ENCODE measurements around the gene LPAR3.

Gene LPAR3

DNA sequence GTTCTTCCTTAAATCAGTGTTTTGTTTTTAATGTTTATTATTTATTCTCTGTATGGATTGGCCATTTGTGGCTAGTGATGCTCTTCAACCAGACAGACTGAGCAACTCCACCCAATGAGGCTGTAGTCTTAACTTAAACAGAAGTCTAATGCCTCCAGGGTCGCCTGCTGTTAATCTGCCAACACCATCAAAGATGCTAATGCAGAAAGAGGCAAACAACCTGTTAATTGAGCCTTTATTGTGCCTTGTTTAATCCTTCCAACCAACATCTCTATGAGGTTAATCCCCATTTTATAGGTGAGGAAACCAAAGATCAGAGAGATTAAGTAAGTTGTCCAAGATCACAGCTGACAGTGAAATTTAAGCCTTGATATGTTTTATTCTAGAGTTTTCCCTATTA lies 123.4 kb downstream of the LPAR3 start:
- H3K79me2 ChIP-seq (ENCODE audit: control insufficient read depth, low read length), result no peaks in the 10 kb centered on the region
- no peaks in the 10 kb centered on the region for H3K4me1 ChIP-seq (ENCODE audit: control insufficient read depth, low read length)
- peaks cover 5% of the 10 kb centered on the region; the same call in 1 of the 2 replicates for H3K27me3 ChIP-seq (ENCODE audit: control insufficient read depth, low read length)
- no peak overlapping the region for H3K27ac ChIP-seq (ENCODE audit: low read depth, low read length)
- H3K9me2 ChIP-seq (replicated peaks; ENCODE audit: control insufficient read depth, low read length), result no peaks in the 10 kb centered on the region
- no peak overlapping the region for H3K4me3 ChIP-seq (ENCODE audit: low read length)
- no peaks in the 10 kb centered on the region for H4K20me1 ChIP-seq (ENCODE audit: control insufficient read depth, insufficient read depth, low read depth, low read length)
- no peaks in the 10 kb centered on the region for H3K36me3 ChIP-seq (ENCODE audit: control insufficient read depth, low read length)
- TF ChIP-seq, protein P1, sequence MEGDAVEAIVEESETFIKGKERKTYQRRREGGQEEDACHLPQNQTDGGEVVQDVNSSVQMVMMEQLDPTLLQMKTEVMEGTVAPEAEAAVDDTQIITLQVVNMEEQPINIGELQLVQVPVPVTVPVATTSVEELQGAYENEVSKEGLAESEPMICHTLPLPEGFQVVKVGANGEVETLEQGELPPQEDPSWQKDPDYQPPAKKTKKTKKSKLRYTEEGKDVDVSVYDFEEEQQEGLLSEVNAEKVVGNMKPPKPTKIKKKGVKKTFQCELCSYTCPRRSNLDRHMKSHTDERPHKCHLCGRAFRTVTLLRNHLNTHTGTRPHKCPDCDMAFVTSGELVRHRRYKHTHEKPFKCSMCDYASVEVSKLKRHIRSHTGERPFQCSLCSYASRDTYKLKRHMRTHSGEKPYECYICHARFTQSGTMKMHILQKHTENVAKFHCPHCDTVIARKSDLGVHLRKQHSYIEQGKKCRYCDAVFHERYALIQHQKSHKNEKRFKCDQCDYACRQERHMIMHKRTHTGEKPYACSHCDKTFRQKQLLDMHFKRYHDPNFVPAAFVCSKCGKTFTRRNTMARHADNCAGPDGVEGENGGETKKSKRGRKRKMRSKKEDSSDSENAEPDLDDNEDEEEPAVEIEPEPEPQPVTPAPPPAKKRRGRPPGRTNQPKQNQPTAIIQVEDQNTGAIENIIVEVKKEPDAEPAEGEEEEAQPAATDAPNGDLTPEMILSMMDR (IDR thresholded peaks at IDR 0.05; ENCODE audit: low read depth, low read length, poor library complexity, severe bottlenecking), result no peak
- no peak for TF ChIP-seq EZH2phosphoT487 (IDR thresholded peaks at IDR 0.05; ENCODE audit: borderline replicate concordance, low read length)
- no peaks in the 10 kb centered on the region for H3F3A ChIP-seq (ENCODE audit: control insufficient read depth, insufficient read depth)
- H3K4me2 ChIP-seq (ENCODE audit: low read length), result no peak overlapping the region
- no peaks in the 10 kb centered on the region for H3K9me3 ChIP-seq (ENCODE audit: control insufficient read depth, insufficient read depth, low read length)

DNA sequence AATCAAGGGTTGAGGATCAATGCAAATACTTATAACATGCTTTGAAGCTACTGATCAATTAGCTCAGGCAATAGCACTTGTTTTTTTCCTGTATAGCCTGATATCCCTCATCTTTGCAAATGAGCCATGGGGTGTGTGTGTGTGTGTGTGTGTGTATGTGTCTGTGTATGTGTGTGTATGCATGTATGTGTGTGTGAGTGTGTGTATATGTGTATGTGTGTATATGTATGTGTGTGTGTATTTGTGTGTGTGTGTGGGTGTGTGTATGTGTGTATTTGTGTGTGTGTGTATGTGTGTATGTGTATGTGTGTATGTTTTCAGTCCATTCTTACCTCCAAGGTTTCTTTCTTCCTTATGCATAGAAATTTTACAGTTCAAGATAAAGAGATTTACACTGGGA lies 124.4 kb downstream of the LPAR3 start:
- Histone ChIP-seq H3K27ac (ENCODE audit: low read depth, low read length) (no peak overlapping the region), H3K36me3 (ENCODE audit: control insufficient read depth, low read length) (no peaks in the 10 kb centered on the region), H3K27me3 (ENCODE audit: control insufficient read depth, low read length) (peaks cover 8% of the 10 kb centered on the region; the same call in 1 of the 2 replicates), H3K9me3 (ENCODE audit: control insufficient read depth, insufficient read depth, low read length) (no peaks in the 10 kb centered on the region), H3K4me3 (ENCODE audit: low read length) (no peak overlapping the region), H4K20me1 (ENCODE audit: control insufficient read depth, insufficient read depth, low read depth, low read length) (no peaks in the 10 kb centered on the region), H3F3A (ENCODE audit: control insufficient read depth, insufficient read depth) (no peaks in the 10 kb centered on the region), H3K4me2 (ENCODE audit: low read length) (no peak overlapping the region), H3K9me2 (replicated peaks; ENCODE audit: control insufficient read depth, low read length) (no peaks in the 10 kb centered on the region), H3K4me1 (ENCODE audit: control insufficient read depth, low read length) (no peaks in the 10 kb centered on the region), H3K79me2 (ENCODE audit: control insufficient read depth, low read length) (no peaks in the 10 kb centered on the region)
- TF ChIP-seq, protein P1 (IDR thresholded peaks at IDR 0.05; ENCODE audit: low read depth, low read length, poor library complexity, severe bottlenecking), result no peak
- no peak for TF ChIP-seq EZH2phosphoT487 (IDR thresholded peaks at IDR 0.05; ENCODE audit: borderline replicate concordance, low read length)

DNA sequence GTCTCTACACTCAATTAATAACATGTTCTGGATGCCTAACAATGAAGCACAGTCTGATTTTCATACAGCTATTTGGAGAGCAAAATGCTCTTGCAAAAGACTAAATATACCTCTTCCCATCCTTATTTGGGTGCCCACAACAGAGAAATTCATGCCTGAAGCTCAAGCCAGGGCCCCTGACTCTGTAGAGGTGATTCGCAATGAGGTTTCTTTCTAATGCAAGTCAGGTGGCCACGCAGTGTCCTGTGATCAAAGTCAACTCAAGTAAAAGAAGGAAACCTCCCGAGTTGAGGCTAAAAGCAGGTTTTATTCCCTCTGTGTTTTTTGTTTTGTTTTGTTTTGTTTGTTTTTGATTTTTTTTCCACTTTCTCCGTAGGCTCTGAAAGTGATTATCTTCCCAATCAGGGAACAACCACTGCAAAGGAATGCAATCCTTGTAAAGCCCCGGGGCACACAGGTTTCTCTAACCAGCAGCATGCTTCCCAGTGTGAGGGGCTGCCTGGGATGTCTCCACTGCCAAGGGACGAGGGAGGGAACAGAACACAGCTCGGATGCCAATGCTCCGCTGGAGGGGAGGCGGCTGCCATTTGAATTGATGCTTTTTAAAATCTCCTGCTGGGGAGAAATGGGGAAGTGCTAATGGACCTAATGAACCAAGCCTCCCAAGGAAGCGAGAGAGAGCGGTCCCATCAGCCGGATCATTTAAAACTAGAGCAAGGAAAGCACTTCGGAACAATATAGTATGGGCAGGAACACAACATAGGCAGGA lies 128.9 kb downstream of the LPAR3 start:
- no peaks in the 10 kb centered on the region for H4K20me1 ChIP-seq (ENCODE audit: control insufficient read depth, insufficient read depth, low read depth, low read length)
- H3K9me2 ChIP-seq (replicated peaks; ENCODE audit: control insufficient read depth, low read length), result no peaks in the 10 kb centered on the region
- peaks cover 12% of the 10 kb centered on the region for H3K27me3 ChIP-seq (ENCODE audit: control insufficient read depth, low read length)
- no peak overlapping the region for H3K4me3 ChIP-seq (ENCODE audit: low read length)
- no peaks in the 10 kb centered on the region for H3K36me3 ChIP-seq (ENCODE audit: control insufficient read depth, low read length)
- H3F3A ChIP-seq (ENCODE audit: control insufficient read depth, insufficient read depth), result no peaks in the 10 kb centered on the region
- H3K9me3 ChIP-seq (ENCODE audit: control insufficient read depth, insufficient read depth, low read length), result no peaks in the 10 kb centered on the region
- TF ChIP-seq, protein P1 (IDR thresholded peaks at IDR 0.05; ENCODE audit: low read depth, low read length, poor library complexity, severe bottlenecking), result no peak
- TF ChIP-seq EZH2phosphoT487 (IDR thresholded peaks at IDR 0.05; ENCODE audit: borderline replicate concordance, low read length), result no peak
- H3K4me2 ChIP-seq (ENCODE audit: low read length), result no peak overlapping the region
- no peak overlapping the region for H3K27ac ChIP-seq (ENCODE audit: low read depth, low read length)
- H3K79me2 ChIP-seq (ENCODE audit: control insufficient read depth, low read length), result no peaks in the 10 kb centered on the region
- peaks cover 2% of the 10 kb centered on the region for H3K4me1 ChIP-seq (ENCODE audit: control insufficient read depth, low read length)

All from DOHH2 (cell line).